HepG2 (cell line): ENCODE results near the gene SULT1E1. TPM values are rescaled to one million over a fixed set of nuclear protein-coding genes. Genes with fewer than 3 reads are reported as not detected.

ENCODE experiments used
- ATAC-seq: fragments of 200-7000 bp; cut with Tn5 transposase; 3 replicates; pipeline ENCODE4 v1.9.1; 2020; ENCODE audit warnings: mild to moderate bottlenecking, moderate library complexity
- BruUV-seq: library from RNA; stranded (reverse); fragments of 400-500 nt; replicated peaks from 2 replicates; lab custom pipeline; 2021; lab: Mats Ljungman, UMichigan
- CTCF ChIA-PET: fragments of 300-600 bp; formaldehyde crosslinking; extraction: SDS; loops from one replicate; lab custom pipeline; 2021; ENCODE audit warnings: low total read pairs, inconsistent platforms, low intra/inter-chr PET ratio; lab: Yijun Ruan, JAX
- POLR2A ChIA-PET: fragments of 350-600 bp; sonication (Branson Sonifier 250); formaldehyde crosslinking; loops from one replicate; lab custom pipeline; 2020; ENCODE audit warnings: antibody characterized with exemption, inconsistent platforms; lab: Yijun Ruan, JAX
- DNase-seq: peaks from one replicate; pipeline ENCODE4 v3.0.0-alpha.2; 2015; ENCODE audit warnings: low spot score
- FAIRE-seq: peaks from 3 replicates; lab custom pipeline; 2011; peaks lifted over from hg19 to GRCh38; lab: Jason Lieb, UNC
- H2AFZ ChIP-seq: one replicate; pipeline ENCODE4 v1.6.1; 2011; ENCODE audit warnings: low read length, inconsistent platforms
- H3K27ac ChIP-seq: fragments of 300-600 bp; 3 replicates; pipeline ENCODE4 v1.8.0; 2011; ENCODE audit warnings: mixed run types, mild to moderate bottlenecking, mixed read lengths, low read length, inconsistent platforms; ENCODE audit not compliant: insufficient read depth; ENCODE audit errors: extremely low read length
- H3K27me3 ChIP-seq, 2 experiments: fragments of 200-600 bp in 1 of 2; 2 replicates in 1 of 2; 3 replicates in 1 of 2; pipeline versions ENCODE4 v1.6.0 to v1.8.0; 2011; ENCODE audit warnings: low read length in 2 of 2, mild to moderate bottlenecking in 2 of 2, moderate library complexity in 2 of 2, inconsistent platforms in 1 of 2; ENCODE audit not compliant: insufficient read depth in 2 of 2, control insufficient read depth in 1 of 2
- H3K36me3 ChIP-seq, 2 experiments: fragments of 200-600 bp in 1 of 2; replicated peaks in 1 of 2; 2 replicates in 1 of 2; 3 replicates in 1 of 2; pipeline versions ENCODE4 v1.5.1 to v1.8.0; 2011; ENCODE audit warnings: low read length in 2 of 2, inconsistent platforms in 1 of 2; ENCODE audit not compliant: insufficient read depth in 2 of 2, control insufficient read depth in 1 of 2
- H3K4me1 ChIP-seq: 2 replicates; pipeline ENCODE4 v1.5.1; 2012; ENCODE audit warnings: low read length, inconsistent platforms; ENCODE audit not compliant: insufficient read depth
- H3K4me2 ChIP-seq: 2 replicates; pipeline ENCODE4 v1.6.0; 2011; ENCODE audit warnings: low read depth, low read length, inconsistent platforms
- H3K4me3 ChIP-seq, 3 experiments: fragments of 200-600 bp in 1 of 3; sonication (generic), shearing (Covaris generic) in 1 of 3; replicated peaks in 1 of 3; 2 replicates each; pipeline ENCODE4 v1.5.1; 2011 to 2016; ENCODE audit warnings: low read length in 3 of 3, inconsistent platforms in 2 of 3, low read depth in 2 of 3, mild to moderate bottlenecking in 2 of 3, control low read depth in 1 of 3, mixed read lengths in 1 of 3; ENCODE audit not compliant: insufficient read depth in 1 of 3
- H3K79me2 ChIP-seq: one replicate; pipeline ENCODE4 v1.6.1; 2011; ENCODE audit warnings: low read length, inconsistent platforms; ENCODE audit not compliant: insufficient read depth
- H3K9ac ChIP-seq: 2 replicates; pipeline ENCODE4 v1.6.0; 2011; ENCODE audit warnings: mild to moderate bottlenecking, low read depth, low read length, inconsistent platforms; ENCODE audit not compliant: insufficient read depth
- H3K9me3 ChIP-seq: 2 replicates; pipeline ENCODE4 v1.5.1; 2012; ENCODE audit warnings: mild to moderate bottlenecking, low read length
- H4K20me1 ChIP-seq: 2 replicates; pipeline ENCODE4 v1.6.0; 2011; ENCODE audit warnings: inconsistent platforms, mild to moderate bottlenecking, low read length, moderate library complexity; ENCODE audit not compliant: insufficient read depth
- ARNT ChIP-seq: fragments of 450-650 bp; IDR thresholded peaks from 2 replicates; pipeline ENCODE4 v1.6.1; 2017
- ASH2L ChIP-seq: fragments of 300-600, 200-600 bp; sonication (generic); IDR thresholded peaks from 2 replicates; pipeline ENCODE4 v1.7.0; 2017; ENCODE audit warnings: low read depth, mild to moderate bottlenecking, moderate library complexity, mixed read lengths, low read length; ENCODE audit not compliant: insufficient read length
- CHD4 ChIP-seq: fragments of 200-600 bp; sonication (generic); IDR thresholded peaks from 2 replicates; pipeline ENCODE4 v1.7.0; 2017; ENCODE audit warnings: mild to moderate bottlenecking, low read length, borderline replicate concordance
- DNMT3B ChIP-seq: conservative IDR thresholded peaks from 2 replicates; pipeline ENCODE4 v1.6.1; 2016; ENCODE audit warnings: missing biosample characterization, control low read depth
- FOSL1 ChIP-seq: sonication (generic); formaldehyde crosslinking; IDR thresholded peaks from 2 replicates; pipeline ENCODE4 v1.9.0; 2021; ENCODE audit warnings: missing genetic modification reagents, borderline replicate concordance
- IRF1 ChIP-seq: sonication (generic); formaldehyde crosslinking; IDR thresholded peaks from 2 replicates; pipeline ENCODE4 v1.4.0; 2020; ENCODE audit warnings: low read depth, mild to moderate bottlenecking, missing genetic modification reagents
- ISX ChIP-seq: sonication (generic); formaldehyde crosslinking; conservative IDR thresholded peaks from 2 replicates; pipeline ENCODE4 v1.5.0; 2020; ENCODE audit warnings: missing genetic modification reagents
- MXD1 ChIP-seq: sonication (generic); formaldehyde crosslinking; IDR thresholded peaks from 2 replicates; pipeline ENCODE4 v1.4.0; 2020; ENCODE audit warnings: mild to moderate bottlenecking, missing genetic modification reagents
- MYNN ChIP-seq: sonication (generic); formaldehyde crosslinking; IDR thresholded peaks from 2 replicates; pipeline ENCODE4 v1.4.0; 2020; ENCODE audit warnings: mild to moderate bottlenecking, low read depth, missing genetic modification reagents
- NFE2L1 ChIP-seq: sonication (generic); formaldehyde crosslinking; IDR thresholded peaks from 2 replicates; pipeline ENCODE4 v1.4.0; 2020; ENCODE audit warnings: missing genetic modification reagents, mild to moderate bottlenecking, borderline replicate concordance
- REPIN1 ChIP-seq: sonication (generic); formaldehyde crosslinking; IDR thresholded peaks from 2 replicates; pipeline ENCODE4 v1.8.0; 2022; ENCODE audit warnings: missing genetic modification reagents, low read depth, mild to moderate bottlenecking, borderline replicate concordance
- TARDBP ChIP-seq: sonication (generic); formaldehyde crosslinking; IDR thresholded peaks from 2 replicates; pipeline ENCODE4 v1.8.0; 2022; ENCODE audit warnings: mild to moderate bottlenecking, missing genetic modification reagents
- TERF1 ChIP-seq: sonication (generic); formaldehyde crosslinking; IDR thresholded peaks from 2 replicates; pipeline ENCODE4 v1.8.0; 2022; ENCODE audit warnings: mild to moderate bottlenecking, missing genetic modification reagents, moderate library complexity
- THRA ChIP-seq: sonication (generic); formaldehyde crosslinking; IDR thresholded peaks from 2 replicates; pipeline ENCODE4 v1.4.0; 2020; ENCODE audit warnings: missing genetic modification reagents, borderline replicate concordance
- ZFP36L2 ChIP-seq: sonication (generic); formaldehyde crosslinking; IDR thresholded peaks from 2 replicates; pipeline ENCODE4 v1.4.0; 2020; ENCODE audit warnings: missing genetic modification reagents
- ZNF264 ChIP-seq: sonication (generic); formaldehyde crosslinking; IDR thresholded peaks from 2 replicates; pipeline ENCODE4 v1.4.0; 2020; ENCODE audit warnings: missing genetic modification reagents
- ZNF468 ChIP-seq: sonication (generic); formaldehyde crosslinking; IDR thresholded peaks from 2 replicates; pipeline ENCODE4 v1.8.0; 2022; ENCODE audit warnings: mild to moderate bottlenecking, moderate library complexity, missing genetic modification reagents
- ZNF580 ChIP-seq: IDR thresholded peaks from 2 replicates; pipeline ENCODE4 v1.6.1; 2016; ENCODE audit warnings: low read depth, borderline replicate concordance
- ZNF703 ChIP-seq: sonication (generic); formaldehyde crosslinking; IDR thresholded peaks from 2 replicates; pipeline ENCODE4 v1.5.1; 2020; ENCODE audit warnings: missing genetic modification reagents, mild to moderate bottlenecking, moderate library complexity, borderline replicate concordance
- ZNF879 ChIP-seq: sonication (generic); formaldehyde crosslinking; IDR thresholded peaks from 2 replicates; pipeline ENCODE4 v1.8.1; 2023; ENCODE audit warnings: missing genetic modification reagents
- WGBS: methylation state at CpG from one replicate; pipeline ENCODE4 v1.1.6; 2017; ENCODE audit warnings: low lambda C conversion rate; 5-methylcytosine and 5-hydroxymethylcytosine counted together
- in situ Hi-C: cut with HindIII; loops from 2 replicates; pipeline ENCODE4 v1.10.0; 2017; ENCODE audit warnings: low pct_unique_long_range_greater_than_20kb; ENCODE audit not compliant: extremely low pct_ligation_motif_present
- intact Hi-C: fragments of 100-400 bp; cut with micrococcal nuclease; formaldehyde crosslinking; loops from one replicate; pipeline ENCODE4 v1.10.0; 2022; ENCODE audit not compliant: unreplicated experiment
- polyA plus RNA-seq, 8 experiments: library from polyadenylated mRNA; depleted of rRNA in 3 of 8; stranded (reverse) in 7 of 8; unstranded in 1 of 8; fragments of >200 nt; fragmentation: Illumina TruSeq in 4 of 8; extraction: Trizol in 4 of 8; gene quantifications; 2 replicates each; pipeline versions ENCODE4 v1.2.1 to v1.2.3, GENCODE V29; 2011 to 2016; ENCODE audit warnings: low read depth in 4 of 8, missing spikeins in 1 of 8, mixed read lengths in 1 of 8; ENCODE audit not compliant: insufficient read depth in 1 of 8
- total RNA-seq, 5 experiments: library from RNA; depleted of rRNA; stranded (reverse); fragments of >200 nt; fragmentation: Illumina TruSeq; extraction: Trizol; gene quantifications; 2 replicates each; pipeline ENCODE4 v1.2.3, GENCODE V29; 2016; ENCODE audit warnings: low read depth in 1 of 5

The SULT1E1 gene
- total and polyA plus RNA-seq, 2 of the 13 experiments (the other 11 are each of a cell fraction or from before 2014, with no cell fraction given) = 1.7 to 3.9 TPM

- TF ChIP-seq ZNF703 (CRISPR knock-in tag) = no peak
- TF ChIP-seq ZNF879 = no peak
- no peak for TF ChIP-seq TERF1 (CRISPR knock-in tag)
- TF ChIP-seq FOSL1 = no peak
- no peak for TF ChIP-seq THRA
- 0 out of 2 replicates have a peak, but pooled peaks have one; percentile 70 for TF ChIP-seq ZNF580 (CRISPR knock-in tag)
- 0 out of 2 replicates have a peak, but pooled peaks have one; percentile 45 for TF ChIP-seq ZNF468 (CRISPR knock-in tag)
Measured at GRCh38 chr4:69830560-69831269, 29.2 kb downstream of the SULT1E1 start (continued).

- no peak for ATAC-seq
- no peak for DNase-seq
- Histone ChIP-seq H3K27me3 (no peaks in the 10 kb centered on the region), H3K36me3 (no peaks in the 10 kb centered on the region), H3K4me2 (0 out of 2 replicates have a peak overlapping the region, but pooled peaks have one; percentile 68), H3K4me3 (no peak overlapping the region), H2AFZ (no peak overlapping the region), H3K79me2 (peaks cover 3% of the 10 kb centered on the region), H4K20me1 (no peaks in the 10 kb centered on the region), H3K9ac (no peak overlapping the region), H3K4me1 (peaks cover 85% of the 10 kb centered on the region), H3K27ac (peak overlapping the region; percentile 93), H3K9me3 (peaks cover 5% of the 10 kb centered on the region; the same call in 1 of the 2 replicates)
- 96% methylated on average over 2 of the region's 2 CpGs for WGBS
- FAIRE-seq = no peak
- in situ Hi-C loops (loop anchor here (5.0 kb wide), 1 partner anchor 352 kb away; no protein-coding TSS in a partner anchor), intact Hi-C loops (no loop called here)
- CTCF ChIA-PET = interaction anchor here (1.9 kb wide), 1 partner anchor 141 kb away, joined by 6 read pairs; no protein-coding TSS in a partner anchor
- POLR2A ChIA-PET = interaction anchor here (0.9 to 4.0 kb wide), 9 partner anchors 11 to 353 kb away, joined by 3 to 24 read pairs (median 3); partner anchors contain the start of gene SULT1E1
- BruUV-seq = no TSS peak
- 0 out of 2 replicates have a peak, but pooled peaks have one; percentile 9 for TF ChIP-seq TARDBP (CRISPR knock-in tag)
- no peak for TF ChIP-seq CHD4
- no peak for TF ChIP-seq REPIN1
- no peak for TF ChIP-seq MYNN (CRISPR knock-in tag)
- TF ChIP-seq ASH2L = no peak
- TF ChIP-seq DNMT3B (CRISPR knock-in tag) = 0 out of 2 replicates have a peak, but pooled peaks have one; percentile 7
- no peak for TF ChIP-seq IRF1 (CRISPR knock-in tag)
- TF ChIP-seq ZFP36L2 (CRISPR knock-in tag) = no peak
- TF ChIP-seq NFE2L1 (CRISPR knock-in tag) = no peak
- no peak for TF ChIP-seq ARNT
- TF ChIP-seq MXD1 (CRISPR knock-in tag) = no peak
- TF ChIP-seq ISX (CRISPR knock-in tag) = no peak
- TF ChIP-seq ZNF264 (CRISPR knock-in tag) = no peak
Measured at GRCh38 chr4:69830192-69830559, 29.8 kb downstream of the SULT1E1 start.
